Measurements from ENCODE around the gene MAPK1. TPM values are rescaled to one million over a fixed set of nuclear protein-coding genes. Genes with fewer than 3 reads are reported as not detected.

The MAPK1 gene
- total RNA-seq, 1 experiment from 2014 or later, result 90.3 TPM

DNA sequence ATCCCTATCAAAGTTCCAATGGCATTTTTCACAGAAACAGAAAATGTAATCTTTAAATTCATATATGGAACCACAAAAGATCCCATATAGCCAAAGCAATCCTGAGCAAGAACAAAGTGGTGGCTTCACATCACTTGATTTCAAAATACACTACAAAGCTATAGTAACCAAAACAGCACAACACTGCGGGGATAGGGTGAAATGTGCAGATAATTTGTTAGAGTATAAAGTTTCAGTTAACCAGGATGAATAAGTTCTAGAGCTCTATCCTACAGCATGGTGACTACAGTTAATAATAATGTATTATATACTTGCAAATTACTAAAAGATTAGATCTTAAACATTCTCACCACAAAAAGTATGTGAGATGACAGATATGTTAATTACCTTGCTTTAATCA lies 55.5 kb downstream of the MAPK1 start:
- Histone ChIP-seq H3K4me1 (ENCODE audit: insufficient read depth, low read length) (no peaks in the 10 kb centered on the region), H2BK15ac (ENCODE audit: low read depth, low read length) (no peak overlapping the region), H3K27me3 (ENCODE audit: insufficient read depth, low read length) (no peaks in the 10 kb centered on the region), H2BK20ac (ENCODE audit: low read depth, low read length, poor library complexity, severe bottlenecking) (no peak overlapping the region), H3K9ac (ENCODE audit: extremely low read depth, insufficient read length, low read length) (no peak overlapping the region), H3K18ac (ENCODE audit: insufficient read length, low read depth, low read length) (no peak overlapping the region), H4K5ac (ENCODE audit: insufficient read length, low read depth, low read length) (no peak overlapping the region), H2BK12ac (ENCODE audit: insufficient read length, low read depth, low read length) (no peak overlapping the region), H3K79me1 (ENCODE audit: insufficient read depth, low read depth, low read length, poor library complexity, severe bottlenecking) (peaks cover 7% of the 10 kb centered on the region), H3K14ac (ENCODE audit: insufficient read depth, low read length) (no peak overlapping the region), H3K27ac (ENCODE audit: insufficient read length, low read depth, low read length) (no peak overlapping the region), H4K20me1 (ENCODE audit: control insufficient read depth, insufficient read depth, insufficient read length) (no peaks in the 10 kb centered on the region), H4K91ac (ENCODE audit: insufficient read length, low read depth, low read length) (no peak overlapping the region), H2AK5ac (ENCODE audit: insufficient read length, low read length) (no peak overlapping the region), H3K9me3 (ENCODE audit: control insufficient read depth, low read depth, low read length) (no peaks in the 10 kb centered on the region), H3T11ph (ENCODE audit: low read length) (no peak overlapping the region), H3K23me2 (ENCODE audit: insufficient read length, low read depth, low read length, poor library complexity, severe bottlenecking) (no peaks in the 10 kb centered on the region), H3K79me2 (ENCODE audit: insufficient read depth, low read length) (peaks cover 4% of the 10 kb centered on the region; the same call in 1 of the 2 replicates), H3K4me2 (ENCODE audit: insufficient read depth, insufficient read length, low read length) (no peak overlapping the region), H3K4ac (ENCODE audit: low read depth, low read length) (no peak overlapping the region), H2BK5ac (ENCODE audit: insufficient read length, low read length) (no peak overlapping the region), H2BK120ac (ENCODE audit: low read depth, low read length, poor library complexity, severe bottlenecking) (no peak overlapping the region), H4K8ac (replicated peaks; ENCODE audit: insufficient read length, low read depth, low read length) (no peak overlapping the region), H2AFZ (ENCODE audit: low read length) (no peak overlapping the region), H3K56ac (ENCODE audit: insufficient read length, low read depth, low read length) (no peak overlapping the region), H3K23ac (ENCODE audit: insufficient read length, low read depth, low read length) (no peak overlapping the region)
- TF ChIP-seq CTCF (conservative IDR thresholded peaks at IDR 0.05), result no peak
- no peak overlapping the region for H3K27ac Mint-ChIP-seq
- H3K4me1 Mint-ChIP-seq, result peaks cover 6% of the 10 kb centered on the region in 2 experiments; a peak in 3 of 4 replicates
- no peak for DNase-seq
- peaks cover 8 to 33% (median 12%) of the 10 kb centered on the region in 3 experiments; a peak in 6 of 7 replicates for H3K36me3 Mint-ChIP-seq (ENCODE audit: insufficient read depth in 1 of 3, low read depth in 3 of 3)
- no peaks in the 10 kb centered on the region for H3K27me3 Mint-ChIP-seq (ENCODE audit: low read depth)
- peaks cover 3 to 6% of the 10 kb centered on the region in 2 experiments; a peak in 2 of 5 replicates for H3K9me3 Mint-ChIP-seq
- no peak overlapping the region for H3K4me3 Mint-ChIP-seq
- WGBS (ENCODE audit: extremely low coverage, insufficient read length, low lambda C conversion rate), result no CpG with 5 or more reads among the region's 1 CpG

All from H9 (cell line).